Fibroblast of skin of back (primary cell): ENCODE measurements around the gene STON2.
"Not testable (repeated sequence)": the region's sequence is repeated elsewhere in the genome, so short reads cannot be mapped to it uniquely, and the experiment has no call there.

ENCODE experiments used
- DNase-seq: peaks from one replicate; pipeline ENCODE4 v3.0.0-alpha.2; 2013

The STON2 gene

GRCh38 chr14:81260732-81261131 lies 139.4 kb downstream of the STON2 start:
- no peak for DNase-seq

GRCh38 chr14:81256289-81256960 lies 143.7 kb downstream of the STON2 start:
- DNase-seq: no peak

- DNase-seq: no peak
These were observed 147.8 kb downstream of the STON2 start for GRCh38 chr14:81252278-81252677.

GRCh38 chr14:81247271-81247766 lies 152.8 kb downstream of the STON2 start:
- peak; percentile 25 for DNase-seq

- peak; percentile 23 for DNase-seq
These were observed 153.5 kb downstream of the STON2 start for GRCh38 chr14:81246461-81247270.

GRCh38 chr14:81245771-81246170 lies 154.4 kb downstream of the STON2 start:
- no peak for DNase-seq

- not testable (repeated sequence) for DNase-seq
These were observed 155.7 kb downstream of the STON2 start for GRCh38 chr14:81244431-81244830.

GRCh38 chr14:81243499-81243898 lies 156.6 kb downstream of the STON2 start:
- no peak for DNase-seq

GRCh38 chr14:81236849-81237248 lies 163.3 kb downstream of the STON2 start:
- not testable (repeated sequence) for DNase-seq

- DNase-seq: no peak
These were observed 164.0 kb downstream of the STON2 start for GRCh38 chr14:81236138-81236537.

GRCh38 chr14:81235096-81235495 lies 165.0 kb downstream of the STON2 start:
- no peak for DNase-seq

GRCh38 chr14:81234278-81234677 lies 165.8 kb downstream of the STON2 start:
- DNase-seq: peak; percentile 27

GRCh38 chr14:81233615-81234014 lies 166.5 kb downstream of the STON2 start:
- no peak for DNase-seq

- no peak for DNase-seq
These were observed 168.6 kb downstream of the STON2 start for GRCh38 chr14:81231540-81231939.

GRCh38 chr14:81224222-81224621 lies 175.9 kb downstream of the STON2 start:
- no peak for DNase-seq

- DNase-seq: not testable (repeated sequence)
These were observed 176.3 kb downstream of the STON2 start for GRCh38 chr14:81223788-81224187.

- no peak for DNase-seq
These were observed 177.4 kb downstream of the STON2 start for GRCh38 chr14:81222691-81223090.

GRCh38 chr14:81222126-81222525 lies 178.0 kb downstream of the STON2 start:
- no peak for DNase-seq

- peak; percentile 27 for DNase-seq
These were observed 178.5 kb downstream of the STON2 start for GRCh38 chr14:81221579-81222102.

- peak; percentile 95 for DNase-seq
These were observed 179.1 kb downstream of the STON2 start, which contains the start of gene GTF2A1 for GRCh38 chr14:81220830-81221578. Gene GTF2A1 (minus strand): TSS chr14:81220959. CDS start chr14:81220518, 441 bp downstream.

- no peak for DNase-seq
These were observed 179.6 kb downstream of the STON2 start for GRCh38 chr14:81220580-81220829.

- DNase-seq: peak; percentile 26
These were observed 180.2 kb downstream of the STON2 start for GRCh38 chr14:81219759-81220579.
